HG02571 (cell line): ENCODE results near the gene CBLL1.

Source experiments
- ATAC-seq: cut with Tn5 transposase; IDR thresholded peaks from one replicate; pipeline ENCODE4 v1.9.1; 2021; ENCODE audit warnings: mild to moderate bottlenecking, moderate library complexity; ENCODE audit not compliant: unreplicated experiment

Gene CBLL1

GRCh38 chr7:107809179-107809578 lies 65.2 kb downstream of the CBLL1 start:
- ATAC-seq: no peak

DNA sequence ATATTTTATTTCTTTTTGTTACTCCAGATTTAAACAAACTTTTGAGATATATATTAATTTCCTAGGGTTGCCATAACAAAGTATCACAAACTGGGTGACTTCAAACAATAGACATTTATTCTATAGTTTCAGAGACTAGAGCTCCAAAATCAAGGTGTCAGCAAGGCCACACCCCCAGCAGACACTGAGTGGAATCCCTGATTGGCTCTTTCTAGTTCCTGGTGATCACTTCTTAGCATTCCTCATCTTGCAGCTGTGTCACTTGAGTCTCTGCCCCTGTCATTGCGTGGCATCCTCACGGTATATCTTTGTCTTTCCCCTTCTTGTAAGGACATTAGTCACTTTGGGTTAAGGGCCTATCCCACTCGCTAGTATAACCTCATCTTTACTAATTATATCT lies 66.7 kb downstream of the CBLL1 start:
- ATAC-seq: no peak
